Adipose tissue (tissue), 3 donors: ENCODE data around the gene NSUN4. TPM values are rescaled to one million over a fixed set of nuclear protein-coding genes. Genes with fewer than 3 reads are reported as not detected.
"Not testable (repeated sequence)": the region's sequence is repeated elsewhere in the genome, so short reads cannot be mapped to it uniquely, and the experiment has no call there.

Experiments
- H3K27ac ChIP-seq: one replicate; pipeline ENCODE4 v1.5.1; 2013; ENCODE audit warnings: low read depth, low read length
- WGBS, 3 donors: extraction: QIAGEN DNeasy Blood & Tissue Kit; methylation state at CpG; one replicate each; pipeline ENCODE4 v1.1.7; 2013; 5-methylcytosine and 5-hydroxymethylcytosine counted together
- polyA plus RNA-seq, 3 donors: library from polyadenylated mRNA; stranded (reverse); fragments of 200-250 nt; gene quantifications; one replicate each; pipeline ENCODE4 v1.2.3, GENCODE V29; 2013
- donor health status: healthy with polysubstance abuse.
- donor health status: Bipolar disorder and iron deficiency.
- donor health status: healthy.

Gene NSUN4
- polyA plus RNA-seq = 10 to 100 TPM; 10.0 to 19.8 (median 10.8) TPM

- H3K27ac ChIP-seq = peak within 1 kb of the TSS; percentile 98
- 0 to 1% (median 0%) methylated on average over 53 of the region's 53 CpGs for WGBS, 3 donors
Observed at GRCh38 chr1:46340404-46341221, at the start of gene NSUN4. TSS of gene NSUN4 (plus strand) at chr1:46340807. CDS start at chr1:46340827, 20 bp downstream.

GRCh38 chr1:46295306-46295705, 45.3 kb upstream of the NSUN4 start:
- 92 to 97% (median 96%) methylated on average over 2 of the region's 2 CpGs for WGBS, 3 donors
- no peak overlapping the region for H3K27ac ChIP-seq

GRCh38 chr1:46298387-46298786, 42.2 kb upstream of the NSUN4 start:
- no peak overlapping the region for H3K27ac ChIP-seq

GRCh38 chr1:46300673-46301405, 39.8 kb upstream of the NSUN4 start:
- peak overlapping the region; percentile 17 for H3K27ac ChIP-seq
- 31 to 38% (median 35%) methylated on average over 6 of the region's 6 CpGs for WGBS, 3 donors

- 4 to 10% (median 6%) methylated on average over 17 of the region's 17 CpGs for WGBS, 3 donors
- no peak overlapping the region for H3K27ac ChIP-seq
Observed at GRCh38 chr1:46301406-46301807, 39.2 kb upstream of the NSUN4 start.

- WGBS, 3 donors = 0 to 1% (median 0%) methylated on average over 51 to 79 of the region's 79 CpGs
- H3K27ac ChIP-seq = peak overlapping the region; percentile 97
Observed at GRCh38 chr1:46301808-46302640, 38.6 kb upstream of the NSUN4 start.

- 0 to 1% (median 0%) methylated on average over 30 to 32 of the region's 32 CpGs for WGBS, 3 donors
- peak overlapping the region; percentile 97 for H3K27ac ChIP-seq
Observed at GRCh38 chr1:46302641-46303037, 38.0 kb upstream of the NSUN4 start.

GRCh38 chr1:46303038-46303871, 37.4 kb upstream of the NSUN4 start, which contains the start of the genes LRRC41 and UQCRH:
TSS of gene LRRC41 (minus strand) at chr1:46303616. CDS start at chr1:46303322, 294 bp downstream.
TSS of gene UQCRH (plus strand) at chr1:46303698. CDS start at chr1:46303767, 69 bp downstream.
- H3K27ac ChIP-seq = peak within 1 kb of the TSS; percentile 97
- 0 to 1% (median 1%) methylated on average over 61 of the region's 61 CpGs for WGBS, 3 donors

GRCh38 chr1:46303872-46304326, 36.7 kb upstream of the NSUN4 start:
- 0 to 1% (median 0%) methylated on average over 14 of the region's 14 CpGs for WGBS, 3 donors
- no peak overlapping the region for H3K27ac ChIP-seq

- H3K27ac ChIP-seq = no peak overlapping the region
- 92 to 94% (median 94%) methylated on average over 8 of the region's 8 CpGs for WGBS, 3 donors
Observed at GRCh38 chr1:46306159-46306530, 34.5 kb upstream of the NSUN4 start.

GRCh38 chr1:46309401-46310159, 31.0 kb upstream of the NSUN4 start:
- no peak overlapping the region for H3K27ac ChIP-seq
- 75 to 89% (median 78%) methylated on average over 16 of the region's 16 CpGs for WGBS, 3 donors

GRCh38 chr1:46310321-46310720, 30.3 kb upstream of the NSUN4 start:
- no peak overlapping the region for H3K27ac ChIP-seq
- 96 to 98% (median 98%) methylated on average over 4 of the region's 4 CpGs for WGBS, 3 donors

GRCh38 chr1:46315669-46316403, 24.8 kb upstream of the NSUN4 start:
- H3K27ac ChIP-seq = no peak overlapping the region
- 88 to 94% (median 93%) methylated on average over 3 of the region's 3 CpGs for WGBS, 3 donors

GRCh38 chr1:46317323-46317722, 23.3 kb upstream of the NSUN4 start:
- H3K27ac ChIP-seq = no peak overlapping the region
- WGBS, 3 donors = 93 to 100% (median 98%) methylated on average over 1 of the region's 1 CpG

GRCh38 chr1:46319301-46319700, 21.3 kb upstream of the NSUN4 start:
- 92 to 95% (median 94%) methylated on average over 6 of the region's 6 CpGs for WGBS, 3 donors

More at GRCh38 chr1:46319301-46319700, 21.3 kb upstream of the NSUN4 start:
- not testable (repeated sequence) for H3K27ac ChIP-seq
